Stimulated activated memory B cell treated with anti-CD40 and anti-IgM and Interleukin-4, amounts not matched to agents 10 μg/mL and 1 μg/mL and 100 μg/mL, for 72 hours (primary cell): Measurements from ENCODE around the gene SLC25A26.
A peak's percentile ranks its signal among the peaks of the same experiment; 100 is the strongest.

Source experiments
- ATAC-seq: fragments of 150-1000 bp; cut with Tn5 transposase; 2 replicates; pipeline ENCODE4 v1.10.0; 2021
- H3K27ac Mint-ChIP-seq: one replicate; pipeline ENCODE4 v1.8.0; 2022; ENCODE audit warnings: mild to moderate bottlenecking, mixed read lengths
- H3K27me3 Mint-ChIP-seq: one replicate; pipeline ENCODE4 v1.8.0; 2022; ENCODE audit warnings: mixed read lengths
- H3K36me3 Mint-ChIP-seq: one replicate; pipeline ENCODE4 v1.8.0; 2022; ENCODE audit warnings: mixed read lengths
- H3K4me1 Mint-ChIP-seq: one replicate; pipeline ENCODE4 v1.8.0; 2022; ENCODE audit warnings: mixed read lengths
- H3K4me3 Mint-ChIP-seq: one replicate; pipeline ENCODE4 v1.8.0; 2022; ENCODE audit warnings: mild to moderate bottlenecking, moderate library complexity, mixed read lengths
- H3K9me3 Mint-ChIP-seq: one replicate; pipeline ENCODE4 v1.8.0; 2022; ENCODE audit warnings: mixed read lengths

Gene SLC25A26

DNA sequence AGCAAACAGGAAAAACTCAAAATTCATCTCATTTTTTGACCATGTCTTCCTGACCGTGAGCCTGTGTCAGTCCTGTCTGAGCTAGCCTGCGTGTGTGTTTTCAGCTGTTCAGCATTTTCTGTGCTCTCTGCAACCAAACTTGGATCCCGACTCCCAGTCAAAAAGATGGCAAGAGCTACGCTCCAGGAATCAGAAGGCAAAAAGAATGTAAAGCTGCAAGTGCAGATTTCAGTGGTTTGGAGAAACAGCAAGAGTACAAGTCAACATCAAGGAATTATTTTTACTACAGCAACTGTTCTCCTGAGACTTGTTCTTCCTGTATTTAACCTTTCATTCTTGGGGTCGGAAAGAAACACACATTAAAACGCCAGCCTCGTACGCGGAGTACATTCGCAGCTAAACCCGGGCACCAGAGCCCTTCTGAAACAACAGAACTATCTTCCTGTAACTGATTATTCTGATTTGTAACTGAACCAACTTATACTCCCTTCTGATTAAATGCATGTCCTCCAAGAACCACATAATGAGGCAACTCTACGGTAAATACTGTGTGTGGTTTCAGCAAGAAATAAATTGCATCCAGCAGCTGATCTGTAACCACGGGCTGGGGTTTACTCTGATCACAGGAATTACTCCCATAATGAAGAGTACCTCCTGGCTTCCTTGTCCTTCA lies 172.7 kb downstream of the SLC25A26 start:
- Mint-ChIP-seq H3K4me3 (peak overlapping the region; percentile 80), H3K27me3 (no peaks in the 10 kb centered on the region), H3K36me3 (peaks cover under 1% of the 10 kb centered on the region), H3K27ac (peak overlapping the region; percentile 73), H3K9me3 (no peaks in the 10 kb centered on the region), H3K4me1 (peaks cover 53% of the 10 kb centered on the region)
- ATAC-seq: peak; percentile 25

DNA sequence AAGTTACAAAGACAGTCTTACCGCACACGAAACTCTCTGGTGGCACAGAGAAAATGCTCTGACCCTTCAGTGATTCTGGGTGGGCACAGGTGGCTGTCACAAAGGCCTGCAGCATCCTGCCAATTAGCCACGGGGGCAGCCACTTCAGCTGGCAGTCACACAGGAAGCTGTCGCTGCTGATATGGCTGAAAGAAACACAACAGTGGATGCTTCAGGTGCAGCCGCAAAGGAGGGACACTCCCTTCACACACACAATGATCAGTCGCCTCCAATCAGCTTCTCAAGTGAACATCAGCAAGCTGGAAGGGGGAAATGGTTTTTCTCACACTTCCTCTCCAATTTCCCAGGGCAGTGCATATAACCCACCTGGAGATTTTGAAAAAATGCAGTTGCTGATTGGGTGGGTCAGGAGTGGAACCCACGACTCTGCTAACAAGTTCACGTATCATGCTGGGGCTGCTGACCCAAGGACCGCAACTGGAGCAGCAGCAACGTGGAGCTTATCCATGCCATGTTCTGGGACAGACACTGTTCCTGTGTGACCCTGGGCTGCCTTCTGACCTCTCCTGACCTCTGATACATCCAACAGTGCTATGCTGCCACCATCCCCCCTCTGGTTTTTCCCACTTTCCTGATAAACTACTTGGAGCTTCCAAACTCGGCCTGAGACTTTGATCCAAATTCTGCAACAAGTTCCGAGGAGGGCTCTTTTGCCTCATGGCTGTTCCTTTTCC lies 173.4 kb downstream of the SLC25A26 start:
- no peaks in the 10 kb centered on the region for H3K9me3 Mint-ChIP-seq
- peak overlapping the region; percentile 73 for H3K27ac Mint-ChIP-seq
- H3K27me3 Mint-ChIP-seq: no peaks in the 10 kb centered on the region
- ATAC-seq: peak; percentile 90
- H3K36me3 Mint-ChIP-seq: no peaks in the 10 kb centered on the region
- peak overlapping the region; percentile 80 for H3K4me3 Mint-ChIP-seq
- H3K4me1 Mint-ChIP-seq: peaks cover 48% of the 10 kb centered on the region

DNA sequence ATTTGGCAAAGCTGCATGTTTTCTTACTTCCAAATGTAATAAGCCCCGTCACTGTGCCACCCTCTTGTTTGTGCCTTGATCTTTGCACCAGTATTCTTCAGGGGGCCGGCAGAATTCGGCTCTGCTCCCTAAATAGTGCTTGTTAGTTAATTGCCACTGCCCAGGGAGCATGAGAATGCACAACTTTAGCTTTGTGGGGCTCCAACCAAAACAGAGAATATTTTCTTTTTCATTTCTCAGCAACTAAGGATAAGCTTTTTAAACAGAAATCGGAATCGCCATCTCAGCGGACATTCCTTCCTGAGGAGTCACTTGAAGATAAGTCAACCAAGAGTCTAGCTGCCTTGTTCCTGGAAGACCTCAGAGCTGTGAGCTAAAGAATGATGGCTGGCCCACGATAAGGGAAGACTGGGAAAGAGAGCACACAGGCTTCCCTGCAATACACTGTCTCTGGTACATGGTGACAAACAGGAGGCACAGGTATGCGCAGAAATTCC lies 174.0 kb downstream of the SLC25A26 start:
- Mint-ChIP-seq H3K36me3 (no peaks in the 10 kb centered on the region), H3K27me3 (no peaks in the 10 kb centered on the region), H3K4me3 (no peak overlapping the region), H3K9me3 (no peaks in the 10 kb centered on the region), H3K4me1 (peaks cover 42% of the 10 kb centered on the region), H3K27ac (peak overlapping the region; percentile 73)
- ATAC-seq: no peak

DNA sequence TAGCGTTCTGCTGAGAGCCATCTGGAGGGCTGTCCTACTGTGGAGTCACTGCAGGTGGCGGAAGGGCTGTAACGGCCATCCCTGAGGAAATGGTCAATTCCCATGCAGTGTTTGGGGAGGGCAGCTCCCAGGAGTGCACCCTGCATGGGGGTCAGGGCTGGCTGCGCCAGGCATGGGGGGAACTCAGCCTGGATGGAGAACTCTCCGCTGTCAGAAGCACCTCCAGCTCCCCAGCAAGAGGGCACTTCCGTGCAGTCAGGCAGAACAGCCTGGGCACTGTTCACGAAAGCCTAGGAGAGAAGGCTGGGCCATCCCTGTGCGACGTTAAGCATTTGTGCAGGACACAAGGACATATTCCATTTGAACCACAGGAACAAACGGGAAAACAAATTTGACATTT lies 174.8 kb downstream of the SLC25A26 start:
- H3K4me1 Mint-ChIP-seq: peaks cover 34% of the 10 kb centered on the region
- H3K27ac Mint-ChIP-seq: peak overlapping the region; percentile 73
- no peak for ATAC-seq
- H3K36me3 Mint-ChIP-seq: no peaks in the 10 kb centered on the region
- H3K4me3 Mint-ChIP-seq: no peak overlapping the region
- no peaks in the 10 kb centered on the region for H3K27me3 Mint-ChIP-seq
- H3K9me3 Mint-ChIP-seq: no peaks in the 10 kb centered on the region

DNA sequence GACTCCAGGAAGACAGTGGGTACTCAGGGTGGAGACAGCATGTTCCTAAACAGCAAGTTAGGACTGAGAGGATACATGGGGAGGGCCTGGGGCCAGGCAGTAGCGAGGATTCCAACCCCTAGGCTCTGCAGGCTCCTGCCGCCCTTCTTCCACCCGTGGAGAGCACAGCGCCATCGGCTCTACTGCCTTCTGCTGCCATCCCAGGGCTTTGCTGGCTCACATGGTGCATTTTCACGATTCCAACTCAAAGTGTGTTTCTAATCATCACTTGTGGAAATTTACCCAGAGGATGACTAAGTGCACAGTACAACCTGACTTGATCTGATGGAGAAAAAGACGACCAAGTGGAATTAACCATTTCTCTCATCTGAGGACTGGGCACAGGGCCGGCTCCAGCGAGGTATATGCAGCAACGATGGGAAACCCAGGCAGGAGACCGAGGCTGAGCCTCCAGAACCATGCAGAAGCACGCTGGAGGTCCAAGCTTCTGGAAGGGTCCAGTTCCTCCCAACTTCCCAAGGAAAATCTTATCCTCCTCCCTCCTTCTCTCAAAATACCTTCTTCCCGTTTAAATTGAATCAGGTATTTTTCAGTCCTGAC lies 175.5 kb downstream of the SLC25A26 start:
- peaks cover 34% of the 10 kb centered on the region for H3K4me1 Mint-ChIP-seq
- no peak overlapping the region for H3K4me3 Mint-ChIP-seq
- no peaks in the 10 kb centered on the region for H3K36me3 Mint-ChIP-seq
- H3K27ac Mint-ChIP-seq: no peak overlapping the region
- H3K27me3 Mint-ChIP-seq: no peaks in the 10 kb centered on the region
- no peak for ATAC-seq
- no peaks in the 10 kb centered on the region for H3K9me3 Mint-ChIP-seq

DNA sequence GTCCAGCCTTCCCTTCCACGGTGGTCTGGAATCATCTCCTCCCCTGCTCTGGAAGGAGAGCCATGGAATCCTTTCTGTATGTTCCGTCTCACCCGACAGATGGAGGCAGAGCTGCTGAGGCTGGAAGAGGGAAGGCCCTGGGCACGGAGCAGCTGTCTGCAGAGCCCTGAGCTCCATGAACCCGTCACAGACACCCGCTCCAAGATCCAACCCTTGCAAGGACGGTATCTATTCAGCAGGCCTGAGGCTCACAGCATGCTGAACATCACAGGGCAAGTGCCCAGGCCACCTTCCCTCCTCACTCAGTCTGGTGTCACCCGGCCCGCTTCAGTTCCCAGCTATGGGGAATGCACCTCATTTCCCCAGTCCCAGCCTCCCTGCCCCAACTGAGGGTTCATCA lies 176.1 kb downstream of the SLC25A26 start:
- H3K4me1 Mint-ChIP-seq: peaks cover 29% of the 10 kb centered on the region
- no peaks in the 10 kb centered on the region for H3K36me3 Mint-ChIP-seq
- no peaks in the 10 kb centered on the region for H3K9me3 Mint-ChIP-seq
- no peak overlapping the region for H3K4me3 Mint-ChIP-seq
- no peak overlapping the region for H3K27ac Mint-ChIP-seq
- no peaks in the 10 kb centered on the region for H3K27me3 Mint-ChIP-seq
- ATAC-seq: no peak

DNA sequence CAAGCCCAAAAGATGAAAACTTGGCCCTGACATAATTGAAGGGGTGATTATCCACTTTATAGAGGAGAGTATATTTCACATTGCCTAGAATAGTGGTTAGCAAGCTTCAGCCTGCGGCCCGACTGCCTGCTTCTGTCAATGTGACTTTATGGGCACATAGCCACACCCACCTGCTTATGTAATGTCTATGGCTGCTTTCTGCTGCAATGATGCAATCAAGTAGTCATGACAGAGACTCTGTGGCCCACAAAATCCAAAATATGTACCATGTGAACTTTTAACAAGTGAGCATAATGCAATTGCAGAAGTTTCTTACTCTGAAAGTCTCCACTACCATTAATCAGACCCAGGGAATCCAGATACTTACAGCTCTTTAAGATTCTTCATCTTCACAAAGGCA lies 176.9 kb downstream of the SLC25A26 start:
- Mint-ChIP-seq H3K27me3 (no peaks in the 10 kb centered on the region), H3K27ac (no peak overlapping the region), H3K4me3 (no peak overlapping the region), H3K36me3 (no peaks in the 10 kb centered on the region), H3K9me3 (no peaks in the 10 kb centered on the region), H3K4me1 (peaks cover 20% of the 10 kb centered on the region)
- no peak for ATAC-seq

DNA sequence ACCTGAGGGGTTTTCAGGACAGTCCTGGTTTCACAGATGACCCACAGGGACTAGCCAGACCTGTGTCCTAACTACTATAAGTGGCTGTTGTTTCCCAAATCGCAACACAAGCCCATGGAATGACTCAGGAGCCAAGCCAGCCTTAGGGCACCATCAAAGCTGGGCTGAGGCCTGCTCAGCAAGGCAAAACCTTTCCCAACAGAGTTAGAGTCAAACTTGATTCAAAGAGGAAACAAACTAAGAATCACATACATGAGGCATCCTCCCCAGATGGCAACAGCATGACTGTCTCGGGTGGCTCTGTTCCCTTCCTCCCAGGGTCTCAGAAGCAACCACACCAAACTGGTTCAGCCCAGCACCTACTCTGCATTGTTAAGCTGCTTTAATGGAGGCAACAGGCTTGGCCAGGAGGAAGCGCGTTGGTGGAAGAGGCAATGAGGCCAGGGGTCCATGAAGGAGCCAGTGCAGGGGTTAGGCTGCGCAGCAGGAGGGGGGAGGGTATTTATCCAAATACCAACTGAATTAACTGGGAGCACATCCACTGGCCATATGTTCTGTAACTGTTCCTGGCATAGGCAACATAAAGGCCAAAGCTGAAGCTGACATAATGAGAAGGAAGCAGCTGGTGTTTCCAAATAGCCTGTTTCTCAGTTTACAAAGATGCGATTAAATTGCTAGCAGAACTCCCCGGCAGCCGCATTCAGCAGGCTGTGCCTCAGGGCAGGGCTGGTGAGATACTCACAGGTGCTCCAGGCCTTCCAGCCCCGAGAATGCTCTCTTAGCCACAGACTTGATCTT lies 177.6 kb downstream of the SLC25A26 start:
- Mint-ChIP-seq H3K36me3 (no peaks in the 10 kb centered on the region), H3K4me3 (no peak overlapping the region), H3K4me1 (peaks cover 13% of the 10 kb centered on the region), H3K27ac (no peak overlapping the region), H3K9me3 (no peaks in the 10 kb centered on the region), H3K27me3 (no peaks in the 10 kb centered on the region)
- no peak for ATAC-seq

DNA sequence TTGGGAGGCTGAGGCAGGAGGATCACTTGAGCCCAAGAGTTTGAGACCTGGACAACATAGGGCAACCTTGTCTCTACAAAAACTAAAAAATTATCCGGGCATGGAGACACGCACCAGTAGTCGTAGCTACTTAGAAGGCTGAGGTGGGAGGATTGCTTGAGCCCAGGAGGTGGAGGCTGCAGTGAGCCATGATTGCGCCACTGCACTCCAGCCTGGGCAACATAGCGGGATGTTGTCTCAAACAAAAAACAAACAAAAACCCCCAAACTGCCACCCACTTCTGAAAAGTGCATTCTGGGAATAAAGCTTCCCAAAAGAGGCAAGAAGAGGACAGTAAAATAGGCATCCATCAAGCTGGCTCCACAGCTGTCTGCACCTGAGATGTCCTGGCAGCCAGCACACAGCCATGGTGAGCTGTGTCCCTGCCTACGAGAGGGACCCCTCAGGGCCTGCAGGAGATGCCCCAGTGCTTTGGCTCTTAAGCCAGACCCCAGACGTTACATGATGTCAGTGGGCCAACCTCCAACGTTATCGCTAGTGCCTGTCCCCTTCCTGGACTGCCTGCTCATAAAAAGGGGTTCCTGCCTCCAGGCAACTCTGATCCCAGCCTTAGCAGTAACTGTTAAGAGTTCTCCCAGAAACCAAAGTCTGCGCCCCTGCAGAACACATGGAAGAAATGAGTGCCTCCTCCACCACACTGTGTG lies 178.9 kb downstream of the SLC25A26 start:
- Mint-ChIP-seq H3K9me3 (no peaks in the 10 kb centered on the region), H3K4me1 (peaks cover under 1% of the 10 kb centered on the region), H3K4me3 (no peak overlapping the region), H3K27me3 (no peaks in the 10 kb centered on the region), H3K27ac (no peak overlapping the region), H3K36me3 (no peaks in the 10 kb centered on the region)
- ATAC-seq: no peak

DNA sequence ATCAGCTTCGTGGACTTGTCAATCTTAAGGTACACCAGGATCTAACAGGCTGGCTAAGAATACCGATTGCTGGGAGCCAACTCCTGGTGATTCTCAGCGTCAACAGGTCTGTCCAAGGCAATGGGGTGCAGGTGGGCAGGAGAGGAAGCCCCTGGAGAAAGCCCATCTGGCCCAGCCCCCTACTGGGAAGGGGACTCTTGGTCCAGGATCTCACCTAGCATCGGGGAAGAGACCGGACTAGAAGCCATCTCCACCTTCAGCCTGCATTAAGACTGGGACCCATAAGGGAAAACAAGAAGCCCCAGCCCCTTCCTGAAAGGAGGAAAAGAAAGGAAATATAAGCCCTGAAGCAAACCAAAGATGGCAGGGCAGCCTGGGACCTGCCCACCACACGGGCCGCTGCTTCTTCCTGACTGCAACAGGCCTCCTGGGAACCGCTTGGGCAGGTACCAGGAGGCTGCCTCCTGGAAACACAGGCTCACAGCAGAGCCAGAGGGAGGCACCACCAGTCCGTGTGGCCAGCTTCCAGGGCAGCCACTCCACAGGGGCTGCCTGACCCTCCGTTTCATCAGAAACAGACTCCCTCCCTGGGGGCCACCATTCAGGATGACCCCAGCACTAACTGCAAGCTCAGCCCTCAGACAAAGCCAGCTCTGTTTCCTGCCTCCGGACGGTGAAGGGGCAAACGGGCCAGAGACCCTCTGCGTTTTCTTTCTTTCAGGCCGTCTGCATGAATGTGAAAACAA lies 179.8 kb downstream of the SLC25A26 start:
- Mint-ChIP-seq H3K27ac (no peak overlapping the region), H3K4me3 (no peak overlapping the region), H3K27me3 (no peaks in the 10 kb centered on the region), H3K4me1 (no peaks in the 10 kb centered on the region), H3K9me3 (no peaks in the 10 kb centered on the region), H3K36me3 (no peaks in the 10 kb centered on the region)
- ATAC-seq: no peak

DNA sequence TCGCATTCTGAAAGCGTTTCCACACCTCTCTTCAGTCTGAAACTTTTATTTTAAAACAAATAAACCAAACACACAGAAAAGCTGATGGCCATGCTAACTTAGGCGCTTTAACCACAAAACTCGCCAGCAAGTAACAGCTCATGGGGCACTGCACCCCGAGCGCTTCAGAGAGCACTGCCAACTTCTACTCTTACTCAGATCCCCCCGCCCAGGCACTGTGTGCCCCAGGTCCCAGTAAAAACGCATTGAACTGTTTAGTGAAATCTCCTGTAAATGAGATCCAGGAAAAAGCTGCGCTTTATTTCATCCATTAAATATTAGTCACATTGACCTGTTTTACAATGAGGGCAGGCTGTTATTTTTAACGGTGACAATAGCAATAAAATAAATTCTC lies 180.4 kb downstream of the SLC25A26 start:
- Mint-ChIP-seq H3K4me3 (no peak overlapping the region), H3K36me3 (no peaks in the 10 kb centered on the region), H3K27me3 (no peaks in the 10 kb centered on the region), H3K27ac (no peak overlapping the region), H3K4me1 (no peaks in the 10 kb centered on the region), H3K9me3 (no peaks in the 10 kb centered on the region)
- ATAC-seq: no peak

DNA sequence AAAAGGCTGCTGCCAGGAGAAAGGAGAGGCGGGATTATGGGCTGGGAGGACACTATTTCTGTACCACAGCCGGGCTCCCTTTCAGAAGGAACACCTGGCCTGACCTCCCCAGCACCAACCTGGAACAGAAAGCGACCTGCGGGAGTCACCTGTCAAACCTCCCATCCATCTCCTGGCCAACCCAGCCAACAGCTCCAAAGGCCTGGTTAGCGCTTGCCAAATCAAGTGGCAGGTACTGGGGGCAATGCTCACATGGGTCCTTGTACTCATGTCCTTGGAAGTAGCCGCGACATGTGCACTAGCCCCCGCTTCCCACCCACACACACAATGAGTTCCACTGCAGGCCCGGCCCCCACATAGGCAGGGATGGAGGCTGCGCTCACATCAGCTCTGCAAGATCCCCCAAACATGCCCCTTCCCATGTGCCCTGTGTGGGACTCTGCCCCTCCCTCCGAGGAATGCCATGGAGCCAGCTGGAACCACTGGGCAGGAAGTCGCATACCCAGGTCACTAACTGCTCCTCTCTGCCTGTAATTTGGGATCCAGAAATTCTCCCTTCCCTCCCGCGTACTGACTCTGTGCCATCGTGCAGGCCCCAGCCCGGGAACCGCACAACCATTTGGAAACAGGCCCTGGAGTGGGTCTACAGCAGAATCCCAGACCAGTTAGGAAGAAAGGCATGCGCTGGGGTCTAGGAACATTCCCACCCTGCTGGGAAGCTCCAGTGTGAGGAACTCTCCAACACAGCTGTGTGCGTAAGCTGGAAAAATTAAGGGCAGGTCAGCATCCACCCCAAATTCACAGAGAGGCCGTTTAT lies 181.1 kb downstream of the SLC25A26 start:
- no peaks in the 10 kb centered on the region for H3K27me3 Mint-ChIP-seq
- H3K27ac Mint-ChIP-seq: no peak overlapping the region
- no peaks in the 10 kb centered on the region for H3K36me3 Mint-ChIP-seq
- H3K4me3 Mint-ChIP-seq: no peak overlapping the region
- H3K9me3 Mint-ChIP-seq: no peaks in the 10 kb centered on the region
- no peaks in the 10 kb centered on the region for H3K4me1 Mint-ChIP-seq
- ATAC-seq: no peak

DNA sequence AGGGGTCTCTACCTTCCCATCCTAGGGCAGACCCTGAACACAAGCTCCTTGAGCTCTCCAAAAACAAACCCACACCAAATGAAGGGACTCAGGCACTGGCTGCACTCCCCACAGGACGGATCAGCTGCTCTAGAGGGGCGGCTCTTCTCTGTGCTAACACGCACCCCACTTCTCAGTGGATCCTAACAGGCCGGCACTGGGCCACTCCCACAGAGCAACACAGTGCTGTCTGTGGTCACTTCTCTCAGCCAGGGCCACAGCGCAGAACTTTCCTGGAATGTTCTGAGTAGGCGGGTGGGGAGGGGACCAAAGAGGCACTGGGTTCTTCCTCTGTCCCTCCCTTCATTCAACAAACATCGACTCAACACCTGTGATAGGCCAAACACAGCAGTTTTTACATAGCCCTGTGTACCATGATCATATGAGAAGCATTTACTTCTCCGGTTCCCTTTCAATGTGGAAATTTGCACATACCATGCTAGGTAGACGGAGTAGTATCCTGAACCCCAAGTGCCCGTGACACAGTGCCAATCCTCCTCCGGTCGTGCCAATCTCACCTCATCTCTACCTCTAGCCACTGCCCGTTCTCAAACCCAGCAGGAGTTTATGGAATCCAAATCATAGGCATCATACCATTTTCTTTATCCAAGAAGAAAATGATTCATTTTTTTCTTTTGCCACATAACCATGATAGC lies 181.9 kb downstream of the SLC25A26 start:
- no peak for ATAC-seq
- Mint-ChIP-seq H3K9me3 (no peaks in the 10 kb centered on the region), H3K36me3 (no peaks in the 10 kb centered on the region), H3K4me3 (no peak overlapping the region), H3K27me3 (no peaks in the 10 kb centered on the region), H3K4me1 (peaks cover 1% of the 10 kb centered on the region), H3K27ac (no peak overlapping the region)
